Stimulated activated naive CD4-positive, alpha-beta T cell treated with Interleukin-2 at 50 U/mL for 16 hours (primary cell): ENCODE results near the gene SEPTIN8.
"Not testable (repeated sequence)": the region's sequence is repeated elsewhere in the genome, so short reads cannot be mapped to it uniquely, and the experiment has no call there.

Source experiments
- DNase-seq: peaks from one replicate; lab custom pipeline; 2025; lab: John Stamatoyannopoulos, UW

The SEPTIN8 gene

GRCh38 chr5:132812123-132812765 is 35.2 kb upstream of the SEPTIN8 start:
- no peak for DNase-seq

- DNase-seq = no peak
These were observed 33.6 kb upstream of the SEPTIN8 start for GRCh38 chr5:132810605-132811004.

GRCh38 chr5:132808866-132809265 is 31.8 kb upstream of the SEPTIN8 start:
- no peak for DNase-seq

- no peak for DNase-seq
These were observed 31.4 kb upstream of the SEPTIN8 start for GRCh38 chr5:132808448-132808847.

- DNase-seq = no peak
These were observed 30.3 kb upstream of the SEPTIN8 start for GRCh38 chr5:132807163-132807838.

- DNase-seq = not testable (repeated sequence)
These were observed 29.7 kb upstream of the SEPTIN8 start for GRCh38 chr5:132806804-132807162.

- not testable (repeated sequence) for DNase-seq
These were observed 28.8 kb upstream of the SEPTIN8 start for GRCh38 chr5:132805872-132806271.

- not testable (repeated sequence) for DNase-seq
These were observed 27.2 kb upstream of the SEPTIN8 start for GRCh38 chr5:132804219-132804618.

- not testable (repeated sequence) for DNase-seq
These were observed 25.6 kb upstream of the SEPTIN8 start for GRCh38 chr5:132802685-132803066.

- DNase-seq = no peak
These were observed 25.1 kb upstream of the SEPTIN8 start for GRCh38 chr5:132802044-132802684.

- DNase-seq = no peak
These were observed 23.5 kb upstream of the SEPTIN8 start for GRCh38 chr5:132800545-132800944.

GRCh38 chr5:132799392-132799791 is 22.4 kb upstream of the SEPTIN8 start:
- no peak for DNase-seq

GRCh38 chr5:132797651-132798050 is 20.6 kb upstream of the SEPTIN8 start:
- DNase-seq = no peak

- no peak for DNase-seq
These were observed 14.0 kb upstream of the SEPTIN8 start for GRCh38 chr5:132791026-132791425.

GRCh38 chr5:132790201-132790865 is 13.3 kb upstream of the SEPTIN8 start:
- DNase-seq = no peak

GRCh38 chr5:132788990-132789886 is 12.2 kb upstream of the SEPTIN8 start:
- no peak for DNase-seq

- no peak for DNase-seq
These were observed 11.5 kb upstream of the SEPTIN8 start for GRCh38 chr5:132788508-132788907.

GRCh38 chr5:132787076-132787475 is 10.0 kb upstream of the SEPTIN8 start:
- no peak for DNase-seq

- DNase-seq = no peak
These were observed 8.8 kb upstream of the SEPTIN8 start for GRCh38 chr5:132785864-132786263.

GRCh38 chr5:132785365-132785764 is 8.3 kb upstream of the SEPTIN8 start:
- no peak for DNase-seq

GRCh38 chr5:132782101-132782500 is 5.1 kb upstream of the SEPTIN8 start:
- no peak for DNase-seq

GRCh38 chr5:132781029-132781428 is 4.0 kb upstream of the SEPTIN8 start:
- no peak for DNase-seq
